Measurements from ENCODE around the gene MYOM3.

The MYOM3 gene

DNA sequence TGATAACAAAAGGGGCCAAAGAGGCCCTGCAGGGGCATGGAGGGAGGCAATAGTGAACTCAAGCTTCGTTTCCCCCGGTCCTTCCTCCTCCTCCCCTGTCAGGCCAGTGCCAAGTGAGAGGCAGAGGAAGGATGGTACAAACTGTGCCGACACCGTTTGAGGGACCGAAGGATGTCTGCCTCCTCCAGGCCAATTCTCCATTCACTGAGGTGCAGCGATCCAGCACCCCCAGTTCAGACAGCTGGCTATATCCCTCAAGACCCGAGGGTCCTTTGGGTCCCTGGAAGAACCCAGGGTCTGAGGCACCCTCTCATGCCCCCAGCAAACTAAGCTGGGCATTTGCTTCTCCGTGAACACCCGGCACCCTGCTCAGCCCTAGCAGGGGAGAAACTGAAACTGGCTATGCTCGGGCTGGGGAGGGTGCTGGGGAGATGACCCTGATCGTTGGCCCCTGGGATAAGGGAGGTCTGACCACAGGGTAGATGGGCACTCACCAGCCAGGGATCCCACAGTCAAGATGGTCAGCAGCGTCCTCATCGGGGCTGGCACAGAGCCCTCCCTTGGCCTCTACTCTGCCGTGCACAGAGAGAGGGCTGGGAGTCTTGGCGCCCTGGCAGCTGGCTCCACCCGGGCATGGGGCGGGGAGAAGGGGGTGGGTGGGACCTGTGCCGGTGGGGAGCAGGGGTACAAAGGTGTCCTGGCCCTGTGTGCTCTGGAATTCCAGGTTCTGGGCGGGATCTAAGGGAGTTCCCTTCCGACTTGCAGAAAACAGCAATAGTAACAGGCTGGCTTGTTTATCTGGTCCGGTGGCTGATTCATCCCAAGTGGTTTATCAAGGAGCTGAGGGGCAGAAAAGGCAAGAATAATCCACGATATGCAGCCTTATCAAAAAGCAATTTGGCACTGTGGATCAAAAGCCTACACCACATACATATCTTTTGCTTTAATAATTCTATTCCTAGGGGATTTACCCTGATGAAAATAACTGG, 30.9 kb upstream of the MYOM3 start, which contains the start of gene IL22RA1:
IL22RA1 (minus strand) TSS at position 595 of the 989 bp plus-strand sequence; CDS start at position 537, 58 bp downstream.
- TF ChIP-seq, protein P1, sequence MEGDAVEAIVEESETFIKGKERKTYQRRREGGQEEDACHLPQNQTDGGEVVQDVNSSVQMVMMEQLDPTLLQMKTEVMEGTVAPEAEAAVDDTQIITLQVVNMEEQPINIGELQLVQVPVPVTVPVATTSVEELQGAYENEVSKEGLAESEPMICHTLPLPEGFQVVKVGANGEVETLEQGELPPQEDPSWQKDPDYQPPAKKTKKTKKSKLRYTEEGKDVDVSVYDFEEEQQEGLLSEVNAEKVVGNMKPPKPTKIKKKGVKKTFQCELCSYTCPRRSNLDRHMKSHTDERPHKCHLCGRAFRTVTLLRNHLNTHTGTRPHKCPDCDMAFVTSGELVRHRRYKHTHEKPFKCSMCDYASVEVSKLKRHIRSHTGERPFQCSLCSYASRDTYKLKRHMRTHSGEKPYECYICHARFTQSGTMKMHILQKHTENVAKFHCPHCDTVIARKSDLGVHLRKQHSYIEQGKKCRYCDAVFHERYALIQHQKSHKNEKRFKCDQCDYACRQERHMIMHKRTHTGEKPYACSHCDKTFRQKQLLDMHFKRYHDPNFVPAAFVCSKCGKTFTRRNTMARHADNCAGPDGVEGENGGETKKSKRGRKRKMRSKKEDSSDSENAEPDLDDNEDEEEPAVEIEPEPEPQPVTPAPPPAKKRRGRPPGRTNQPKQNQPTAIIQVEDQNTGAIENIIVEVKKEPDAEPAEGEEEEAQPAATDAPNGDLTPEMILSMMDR (IDR thresholded peaks at IDR 0.05; ENCODE audit: extremely low read depth, missing control alignments): no peak
- no peak for DNase-seq (ENCODE audit: low spot score)

DNA sequence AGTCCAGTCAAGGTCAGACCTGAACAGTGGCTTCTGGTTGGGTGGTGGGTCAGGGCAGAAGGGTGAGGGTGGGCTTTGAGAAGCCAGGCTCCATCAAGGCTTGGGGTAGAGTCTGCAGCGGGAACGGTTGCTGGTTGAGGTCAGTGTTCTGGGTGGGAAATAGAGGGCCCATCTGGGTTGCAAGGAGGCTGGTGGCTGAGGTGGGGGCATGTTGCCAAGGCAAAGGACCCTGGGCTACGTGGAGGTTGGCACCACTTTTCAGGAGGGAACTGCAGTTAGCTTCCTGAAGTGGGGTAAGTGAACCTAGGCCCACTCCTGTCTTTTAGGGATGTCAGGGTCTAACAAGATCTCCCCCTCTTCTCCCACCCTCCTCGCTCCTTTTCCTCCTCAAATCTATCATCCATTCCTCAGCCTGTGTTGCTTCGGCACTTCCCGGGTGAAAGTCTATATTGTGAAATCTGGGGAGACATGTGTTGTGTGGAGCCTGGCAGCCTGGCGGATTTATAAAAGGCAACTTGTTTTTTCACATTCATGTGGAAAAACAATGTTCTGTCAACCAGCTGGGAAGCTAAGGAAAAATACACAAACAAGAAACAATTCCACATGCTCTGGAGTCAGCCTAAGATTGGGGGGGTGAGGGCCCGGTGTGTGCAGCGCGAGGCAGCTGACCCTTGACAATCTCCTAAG, 29.5 kb upstream of the MYOM3 start:
- TF ChIP-seq, protein P1 (IDR thresholded peaks at IDR 0.05; ENCODE audit: extremely low read depth, missing control alignments): no peak

DNA sequence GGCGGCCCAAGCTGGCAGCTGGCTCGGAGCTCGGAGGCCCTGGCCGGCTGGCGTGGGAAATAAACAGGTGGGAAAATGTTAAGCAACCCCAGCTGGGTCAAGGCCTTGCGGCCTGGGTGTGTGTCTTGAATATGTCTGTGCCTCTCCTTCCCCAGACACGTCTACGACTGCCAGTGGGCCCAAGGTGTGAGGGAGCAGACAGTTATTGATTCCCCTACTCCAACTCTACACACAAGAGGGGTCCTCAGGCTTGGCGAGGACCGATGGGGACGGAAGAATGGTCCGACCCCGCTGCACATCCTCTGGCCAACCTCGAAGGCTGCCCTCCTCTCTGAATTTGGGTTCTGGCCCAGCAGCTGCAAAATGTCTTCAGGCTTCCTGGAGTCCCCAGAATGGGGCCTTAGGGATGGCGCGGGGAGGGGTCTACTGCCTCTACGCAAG, 28.8 kb upstream of the MYOM3 start:
- no peak for DNase-seq (ENCODE audit: low spot score)
- TF ChIP-seq, protein P1 (IDR thresholded peaks at IDR 0.05; ENCODE audit: extremely low read depth, missing control alignments): no peak

More for the DNA sequence above, 29.5 kb upstream of the MYOM3 start:
- DNase-seq (ENCODE audit: low spot score): no peak

DNA sequence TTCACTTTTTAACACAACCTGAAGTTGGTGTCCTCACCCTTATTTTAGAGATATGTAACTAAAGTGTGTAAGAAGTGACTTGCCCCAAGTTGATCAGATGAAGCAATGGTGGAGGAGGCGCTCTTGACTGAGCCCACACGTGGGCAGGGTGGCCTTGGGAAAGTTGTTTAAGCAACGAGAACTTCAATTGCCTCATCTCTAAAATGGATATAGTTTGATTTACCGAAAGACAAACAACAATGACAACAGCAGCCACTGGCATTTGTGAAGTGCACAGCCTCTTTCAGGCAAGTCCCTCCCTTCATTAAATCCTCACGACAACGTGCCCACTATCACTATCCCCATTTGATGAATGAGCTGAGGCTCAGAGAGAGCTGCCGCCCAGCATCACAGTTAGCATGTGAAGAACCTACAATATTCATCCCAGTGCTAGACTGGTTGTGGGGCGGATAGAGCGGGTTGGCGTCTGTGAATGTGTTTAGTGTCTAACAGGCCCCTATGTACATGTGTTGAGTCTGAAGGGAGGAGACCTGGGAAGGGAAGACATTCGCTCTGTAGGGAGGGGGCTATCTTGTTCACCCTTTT, 28.0 kb upstream of the MYOM3 start:
- DNase-seq (ENCODE audit: low spot score): no peak
- TF ChIP-seq, protein P1 (IDR thresholded peaks at IDR 0.05; ENCODE audit: extremely low read depth, missing control alignments): no peak

DNA sequence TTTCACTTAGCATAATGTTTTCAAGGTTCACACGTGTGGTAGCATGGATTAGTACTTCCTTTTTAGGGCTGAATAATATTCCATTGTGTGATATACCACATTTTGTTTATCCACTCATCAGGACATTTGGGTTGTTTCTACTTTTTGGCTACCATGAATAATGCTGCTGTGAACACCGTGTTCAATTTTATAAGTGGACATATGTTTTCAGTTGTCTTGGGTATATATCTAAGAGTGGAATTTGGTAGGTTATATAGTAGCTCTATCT, 27.2 kb upstream of the MYOM3 start:
- TF ChIP-seq, protein P1 (IDR thresholded peaks at IDR 0.05; ENCODE audit: extremely low read depth, missing control alignments): no peak
- no peak for DNase-seq (ENCODE audit: low spot score)

DNA sequence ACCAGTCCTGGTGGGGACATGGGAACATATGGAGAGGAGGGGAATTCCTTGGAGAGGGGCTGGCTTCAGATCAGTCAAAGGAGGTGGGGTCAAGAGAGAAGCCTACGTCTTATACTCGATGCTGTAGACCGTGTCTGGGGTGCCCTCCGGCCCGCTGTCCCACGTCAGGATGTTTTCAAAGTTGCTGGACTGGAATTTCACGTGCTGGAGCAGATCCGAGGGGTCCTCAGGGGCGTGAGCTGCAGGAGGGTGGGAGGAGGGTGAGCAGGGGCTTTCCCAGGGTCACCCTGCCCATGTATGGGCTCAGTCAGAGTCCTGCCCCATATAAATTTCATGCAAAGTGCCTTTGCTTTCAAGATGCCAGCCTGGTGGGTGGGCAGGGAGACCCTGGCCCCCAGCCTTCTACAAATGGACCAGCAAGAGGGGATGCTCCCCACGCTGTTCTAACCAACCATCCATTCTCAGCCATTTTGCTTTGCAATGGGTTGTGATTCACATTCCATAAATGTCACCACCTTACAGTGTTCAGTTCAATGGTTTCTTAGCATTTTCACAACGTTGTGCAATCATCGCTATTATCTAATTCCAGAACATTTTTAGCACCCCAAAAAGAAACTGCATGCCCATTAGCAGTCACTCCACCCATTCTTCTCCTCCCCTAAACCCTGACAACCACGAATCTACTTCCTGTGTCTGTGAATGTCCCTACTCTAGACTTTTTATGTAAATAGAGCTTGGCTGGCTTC, 26.7 kb upstream of the MYOM3 start:
- no peak for DNase-seq (ENCODE audit: low spot score)
- TF ChIP-seq, protein P1 (IDR thresholded peaks at IDR 0.05; ENCODE audit: extremely low read depth, missing control alignments): no peak

Data from GM20000 (cell line).